WI38 (cell line): ENCODE measurements around the gene ABCA8.

ENCODE experiments used
- H3K4me3 ChIP-seq: 2 replicates; pipeline ENCODE4 v1.5.1; 2011; ENCODE audit warnings: low read depth, mild to moderate bottlenecking, control low read depth, low read length
- CTCF ChIP-seq: IDR thresholded peaks from 2 replicates; pipeline ENCODE4 v1.5.1; 2012; ENCODE audit warnings: low read depth, mild to moderate bottlenecking, control low read depth, low read length

ABCA8 gene

GRCh38 chr17:68822719-68823289 is 132.4 kb downstream of the ABCA8 start:
- no peak for TF ChIP-seq CTCF
- no peak overlapping the region for H3K4me3 ChIP-seq

GRCh38 chr17:68821860-68822696 is 133.1 kb downstream of the ABCA8 start:
- no peak overlapping the region for H3K4me3 ChIP-seq
- TF ChIP-seq CTCF: no peak

- TF ChIP-seq CTCF: no peak
Measured at GRCh38 chr17:68820825-68821481, 134.2 kb downstream of the ABCA8 start.

GRCh38 chr17:68820476-68820824 is 134.7 kb downstream of the ABCA8 start:
- H3K4me3 ChIP-seq: no peak overlapping the region
- TF ChIP-seq CTCF: no peak

More at GRCh38 chr17:68820825-68821481, 134.2 kb downstream of the ABCA8 start:
- no peak overlapping the region for H3K4me3 ChIP-seq

- H3K4me3 ChIP-seq: no peak overlapping the region
- TF ChIP-seq CTCF: no peak
Measured at GRCh38 chr17:68819465-68819864, 135.7 kb downstream of the ABCA8 start.
